ENCODE data around the gene SNRNP40.

SNRNP40 gene

GRCh38 chr1:31224068-31224467, 72.5 kb downstream of the SNRNP40 start:
- DNase-seq (ENCODE audit: extremely low read depth, low read depth), result no peak
- H3K4me3 ChIP-seq (replicated peaks; ENCODE audit: low read depth, low read length), result no peak overlapping the region
- TF ChIP-seq CTCF (IDR thresholded peaks at IDR 0.05; ENCODE audit: low read depth, low read length, missing control alignments), result no peak

- no peak for TF ChIP-seq CTCF (IDR thresholded peaks at IDR 0.05; ENCODE audit: low read depth, low read length, missing control alignments)
- H3K4me3 ChIP-seq (replicated peaks; ENCODE audit: low read depth, low read length), result no peak overlapping the region
- no peak for DNase-seq (ENCODE audit: extremely low read depth, low read depth)
These were observed 74.4 kb downstream of the SNRNP40 start for GRCh38 chr1:31222176-31222575.

DNA sequence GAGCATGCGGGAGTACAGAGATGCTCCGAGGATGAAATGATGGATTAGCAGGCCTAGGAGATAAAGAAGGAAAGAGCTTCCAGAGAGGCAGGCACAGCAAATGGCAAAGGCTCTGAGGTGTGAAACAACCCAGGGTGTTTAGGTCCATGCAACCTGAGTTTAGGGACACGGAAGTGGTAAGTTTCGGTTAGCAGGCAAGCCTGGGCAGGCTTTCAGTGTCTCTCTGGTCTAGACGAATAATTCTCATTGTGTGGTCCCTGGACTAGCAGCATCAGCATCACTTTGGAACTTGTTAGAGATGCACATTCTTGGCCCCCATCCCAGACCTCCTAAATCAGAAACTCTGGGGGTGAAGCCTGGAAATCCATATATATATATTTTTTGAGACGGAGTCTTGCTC, 75.5 kb downstream of the SNRNP40 start:
- no peak for TF ChIP-seq CTCF (IDR thresholded peaks at IDR 0.05; ENCODE audit: low read depth, low read length, missing control alignments)
- no peak for DNase-seq (ENCODE audit: extremely low read depth, low read depth)
- H3K4me3 ChIP-seq (replicated peaks; ENCODE audit: low read depth, low read length), result no peak overlapping the region

DNA sequence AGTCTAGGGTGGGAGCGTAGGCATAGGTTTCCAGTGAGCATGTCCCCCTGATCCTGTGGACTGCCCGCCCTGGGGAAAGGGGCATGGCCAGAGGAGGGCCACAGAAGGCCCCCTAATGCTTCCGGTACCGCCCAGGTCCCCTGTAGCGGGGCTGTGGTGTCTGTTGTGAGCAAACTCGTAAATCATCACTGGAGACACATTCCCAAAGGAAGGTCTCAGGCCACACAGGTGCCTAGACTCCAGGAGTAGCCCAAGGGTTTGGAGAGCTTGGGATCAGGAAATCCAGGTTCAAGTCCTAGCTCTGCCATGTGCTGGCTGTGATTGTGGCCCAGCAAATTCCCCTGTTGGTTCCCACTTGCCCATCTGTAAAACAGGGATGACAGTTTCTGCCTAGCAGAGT, 77.1 kb downstream of the SNRNP40 start:
- no peak for DNase-seq (ENCODE audit: extremely low read depth, low read depth)
- no peak overlapping the region for H3K4me3 ChIP-seq (replicated peaks; ENCODE audit: low read depth, low read length)
- no peak for TF ChIP-seq CTCF (IDR thresholded peaks at IDR 0.05; ENCODE audit: low read depth, low read length, missing control alignments)

GRCh38 chr1:31218705-31219104, 77.9 kb downstream of the SNRNP40 start:
- DNase-seq (ENCODE audit: extremely low read depth, low read depth), result no peak
- no peak for TF ChIP-seq CTCF (IDR thresholded peaks at IDR 0.05; ENCODE audit: low read depth, low read length, missing control alignments)

DNA sequence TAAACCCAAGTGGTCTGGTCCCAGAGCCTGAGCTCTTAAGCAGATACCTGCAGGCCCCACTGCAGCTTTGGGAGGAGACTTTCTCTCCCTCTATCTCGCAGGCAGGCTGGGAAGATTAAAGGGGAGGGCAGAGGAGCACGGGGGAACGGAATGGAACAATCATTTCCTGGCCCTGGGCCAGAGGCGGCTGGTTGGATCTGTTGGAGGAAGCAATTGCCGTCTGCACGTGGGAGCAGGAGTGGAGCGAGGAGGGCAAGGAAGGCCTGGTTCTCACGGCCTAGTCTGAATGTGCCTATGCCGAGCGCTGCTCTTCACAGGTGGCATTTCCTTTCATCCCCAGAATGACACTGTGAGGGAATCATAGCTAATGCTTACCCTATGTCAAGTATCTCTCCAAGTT, 80.6 kb downstream of the SNRNP40 start:
- H3K4me3 ChIP-seq (replicated peaks; ENCODE audit: low read depth, low read length), result no peak overlapping the region
- no peak for TF ChIP-seq CTCF (IDR thresholded peaks at IDR 0.05; ENCODE audit: low read depth, low read length, missing control alignments)
- DNase-seq (ENCODE audit: extremely low read depth, low read depth), result peak; percentile 22

More at GRCh38 chr1:31218705-31219104, 77.9 kb downstream of the SNRNP40 start:
- H3K4me3 ChIP-seq (replicated peaks; ENCODE audit: low read depth, low read length), result no peak overlapping the region

DNA sequence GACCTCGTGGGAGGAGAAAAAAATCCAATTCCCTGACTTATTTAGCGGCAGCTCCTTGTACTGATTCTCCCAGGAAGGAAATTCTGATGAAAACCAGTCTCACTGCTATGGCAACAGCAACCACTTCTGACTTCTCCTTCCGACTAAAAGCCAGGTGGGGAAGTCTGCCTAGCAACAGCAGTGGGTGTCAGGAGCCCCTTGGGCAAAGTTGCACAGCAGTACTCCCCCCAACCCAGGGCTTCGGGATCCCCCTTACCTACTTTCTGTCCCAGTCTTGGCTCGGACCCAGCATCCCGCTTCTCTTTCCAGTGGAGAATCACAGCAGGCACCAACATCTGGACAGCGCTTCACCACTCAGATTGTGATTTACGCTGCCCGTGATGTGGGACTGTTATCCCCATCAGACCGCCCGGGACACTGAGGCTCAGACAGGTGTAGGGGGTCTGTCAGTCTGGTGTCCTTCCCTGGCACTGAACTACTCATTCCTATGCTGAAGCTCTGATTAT, 81.5 kb downstream of the SNRNP40 start:
- no peak for DNase-seq (ENCODE audit: extremely low read depth, low read depth)
- TF ChIP-seq CTCF (IDR thresholded peaks at IDR 0.05; ENCODE audit: low read depth, low read length, missing control alignments), result no peak
- no peak overlapping the region for H3K4me3 ChIP-seq (replicated peaks; ENCODE audit: low read depth, low read length)
